Upper lobe of left lung (tissue), 6 donors: ENCODE data around the gene HACD3. TPM values are rescaled to one million over a fixed set of nuclear protein-coding genes. Genes with fewer than 3 reads are reported as not detected.

Source experiments
- ATAC-seq, 2 donors: fragments of 200-7000 bp; cut with Tn5 transposase; one replicate each; pipeline ENCODE4 v1.9.1; 2022; ENCODE audit warnings: mild to moderate bottlenecking in 2 of 2, moderate library complexity in 2 of 2; ENCODE audit not compliant: low FRiP score in 2 of 2
- DNase-seq, 2 donors: peaks; one replicate each; pipeline ENCODE4 v3.0.0-alpha.2; 2019 to 2020
- H3K27ac ChIP-seq, 4 donors: fragments of 200-600 bp; sonication (generic); one replicate each; pipeline ENCODE4 v1.5.1; 2016 to 2019
- H3K27me3 ChIP-seq, 4 donors: fragments of 200-600 bp; sonication (generic); one replicate each; pipeline ENCODE4 v1.5.1; 2017 to 2019
- H3K36me3 ChIP-seq, 4 donors: fragments of 200-600 bp; sonication (generic); one replicate each; pipeline ENCODE4 v1.5.1; 2016 to 2019
- H3K4me1 ChIP-seq, 4 donors: fragments of 200-600 bp; sonication (generic); one replicate each; pipeline ENCODE4 v1.5.1; 2018 to 2019
- H3K4me3 ChIP-seq, 4 donors: fragments of 200-600 bp; sonication (generic); one replicate each; pipeline ENCODE4 v1.5.1; 2017 to 2019; ENCODE audit warnings: mild to moderate bottlenecking in 2 of 4, moderate library complexity in 1 of 4
- H3K9me3 ChIP-seq, 4 donors: fragments of 200-600 bp; sonication (generic); one replicate each; pipeline ENCODE4 v1.5.1; 2018 to 2019
- CTCF ChIP-seq, 6 experiments: fragments of 450-650 bp in 4 of 6; fragments of 200-600 bp in 2 of 6; sonication (generic) in 2 of 6; IDR thresholded peaks; one replicate each; pipeline ENCODE4 v1.5.1; 2016 to 2019; ENCODE audit warnings: antibody characterized with exemption in 6 of 6
- EP300 ChIP-seq, 4 donors: sonication (generic); formaldehyde crosslinking; IDR thresholded peaks; one replicate each; pipeline ENCODE4 v1.5.1; 2017; ENCODE audit warnings: antibody characterized with exemption in 4 of 4, control low read depth in 2 of 4
- POLR2A ChIP-seq, 4 donors: fragments of 450-650 bp; IDR thresholded peaks; one replicate each; pipeline ENCODE4 v1.5.1; 2016 to 2017; ENCODE audit warnings: antibody characterized with exemption in 4 of 4, mild to moderate bottlenecking in 2 of 4
- POLR2AphosphoS5 ChIP-seq, 2 donors: sonication (generic); formaldehyde crosslinking; IDR thresholded peaks; one replicate each; pipeline ENCODE4 v1.5.1; 2017; ENCODE audit warnings: antibody characterized with exemption in 2 of 2
- WGBS, 2 donors: methylation state at CpG; one replicate each; pipeline ENCODE4 v1.1.5; 2017 to 2018; 5-methylcytosine and 5-hydroxymethylcytosine counted together
- total RNA-seq, 6 donors: library from RNA; depleted of rRNA in 4 of 6; stranded (reverse); fragments of >200 nt in 4 of 6; gene quantifications; one replicate each; pipeline versions ENCODE4 v1.1.0 to v1.2.1, GENCODE V29; 2016 to 2021
- donor health status: DM: no; HTN: no; CAD: no; lungs with moderate emphysema.
- donor health status: DM: no; HTN: yes; CAD: no; lungs with severe emphysema.

Gene HACD3
- total RNA-seq = 10 to 100 TPM; 14.7 to 65.7 (median 42.6) TPM

GRCh38 chr15:65530318-65531111 lies at the start of gene HACD3:
HACD3 (plus strand) TSS chr15:65530463; CDS start chr15:65530632, 169 bp downstream.
- 0 to 2% methylated on average over 13 to 33 of the region's 88 CpGs for WGBS, 2 donors
- H3K4me1 ChIP-seq = peaks cover 13 to 28% (median 20%) of the 10 kb centered on the region in 4 donors
- DNase-seq = peak; percentile 85 to 99
- ATAC-seq = peak; percentile 89 to 98
- no peaks in the 10 kb centered on the region for H3K27me3 ChIP-seq
- peak within 1 kb of the TSS; percentile 59 to 71 (median 68) for H3K27ac ChIP-seq
- H3K36me3 ChIP-seq = no peaks in the 10 kb centered on the region
- H3K9me3 ChIP-seq = no peaks in the 10 kb centered on the region
- H3K4me3 ChIP-seq = peak within 1 kb of the TSS; percentile 59 to 87 (median 72)
- TF ChIP-seq POLR2A (IDR thresholded peaks at IDR 0.05) = peak in 2 of 4 donors; percentile 29 to 67
- peak in 1 of 2 donors; percentile 48 for TF ChIP-seq POLR2AphosphoS5 (IDR thresholded peaks at IDR 0.05)
- TF ChIP-seq CTCF (IDR thresholded peaks at IDR 0.05) = peak in 1 of 6 experiments; percentile 25
- no peak for TF ChIP-seq EP300 (IDR thresholded peaks at IDR 0.05)

- H3K27ac ChIP-seq = no peak overlapping the region
- no peaks in the 10 kb centered on the region for H3K27me3 ChIP-seq
- no peaks in the 10 kb centered on the region for H3K4me1 ChIP-seq
- WGBS, 2 donors = 92 to 97% methylated on average over 4 of the region's 4 CpGs
- ATAC-seq = no peak
- H3K9me3 ChIP-seq = no peaks in the 10 kb centered on the region
- TF ChIP-seq POLR2AphosphoS5 (IDR thresholded peaks at IDR 0.05) = no peak
- no peak for TF ChIP-seq POLR2A (IDR thresholded peaks at IDR 0.05)
- TF ChIP-seq CTCF (IDR thresholded peaks at IDR 0.05) = no peak
- no peak for TF ChIP-seq EP300 (IDR thresholded peaks at IDR 0.05)
- H3K36me3 ChIP-seq = peaks cover 24 to 97% (median 64%) of the 10 kb centered on the region in 4 donors
- no peak for DNase-seq
- no peak overlapping the region for H3K4me3 ChIP-seq
Observed at GRCh38 chr15:65484876-65485275, 45.4 kb upstream of the HACD3 start.

- WGBS, 2 donors = 72 to 75% methylated on average over 4 of the region's 4 CpGs
- Histone ChIP-seq H3K4me1 (no peaks in the 10 kb centered on the region), H3K9me3 (no peaks in the 10 kb centered on the region), H3K4me3 (no peak overlapping the region), H3K36me3 (peaks cover 18 to 83% (median 49%) of the 10 kb centered on the region in 4 donors), H3K27ac (no peak overlapping the region), H3K27me3 (no peaks in the 10 kb centered on the region)
- TF ChIP-seq EP300 (IDR thresholded peaks at IDR 0.05) (no peak), POLR2AphosphoS5 (IDR thresholded peaks at IDR 0.05) (no peak), POLR2A (IDR thresholded peaks at IDR 0.05) (no peak), CTCF (IDR thresholded peaks at IDR 0.05) (no peak)
- no peak for ATAC-seq
- no peak for DNase-seq
Observed at GRCh38 chr15:65494076-65494475, 36.2 kb upstream of the HACD3 start.

GRCh38 chr15:65509321-65509720 lies 20.9 kb upstream of the HACD3 start:
- Histone ChIP-seq H3K36me3 (peaks cover 4 to 86% (median 36%) of the 10 kb centered on the region in 4 donors), H3K4me1 (peaks cover 0 to 21% (median 10%) of the 10 kb centered on the region in 4 donors), H3K9me3 (no peaks in the 10 kb centered on the region), H3K27me3 (no peaks in the 10 kb centered on the region), H3K4me3 (no peak overlapping the region), H3K27ac (no peak overlapping the region)
- no peak for DNase-seq
- no peak for TF ChIP-seq POLR2A (IDR thresholded peaks at IDR 0.05)
- no peak for TF ChIP-seq EP300 (IDR thresholded peaks at IDR 0.05)
- TF ChIP-seq POLR2AphosphoS5 (IDR thresholded peaks at IDR 0.05) = no peak
- no peak for TF ChIP-seq CTCF (IDR thresholded peaks at IDR 0.05)
- ATAC-seq = no peak
- whole genome bisulfite sequencing, 2 donors = 82 to 86% methylated on average over 2 of the region's 2 CpGs
